Ishikawa (cell line): Measurements from ENCODE around the gene NOP56.
A peak's percentile ranks its signal among the peaks of the same experiment; 100 is the strongest.

Source experiments
- CEBPB ChIP-seq: IDR thresholded peaks from 2 replicates; pipeline ENCODE4 v1.6.1; 2012
- CREB1 ChIP-seq: IDR thresholded peaks from 2 replicates; pipeline ENCODE4 v1.6.1; 2012; ENCODE audit warnings: low read depth
- EGR1 ChIP-seq: IDR thresholded peaks from 2 replicates; pipeline ENCODE4 v1.6.1; 2012
- EP300 ChIP-seq: IDR thresholded peaks from 2 replicates; pipeline ENCODE4 v1.6.1; 2012; ENCODE audit warnings: borderline replicate concordance
- FOXM1 ChIP-seq: IDR thresholded peaks from 2 replicates; pipeline ENCODE4 v1.6.1; 2012; ENCODE audit warnings: low read depth, borderline replicate concordance
- MAX ChIP-seq: IDR thresholded peaks from 2 replicates; pipeline ENCODE4 v1.6.1; 2012
- NFIC ChIP-seq: IDR thresholded peaks from 2 replicates; pipeline ENCODE4 v1.6.1; 2012
- RAD21 ChIP-seq: IDR thresholded peaks from 2 replicates; pipeline ENCODE4 v1.6.1; 2012; ENCODE audit warnings: low read depth
- REST ChIP-seq: IDR thresholded peaks from 2 replicates; pipeline ENCODE4 v1.6.1; 2012; ENCODE audit warnings: low read depth, mild to moderate bottlenecking
- TAF1 ChIP-seq: IDR thresholded peaks from 2 replicates; pipeline ENCODE4 v1.6.1; 2012; ENCODE audit warnings: low read depth, mild to moderate bottlenecking
- TCF12 ChIP-seq: IDR thresholded peaks from 2 replicates; pipeline ENCODE4 v1.6.1; 2012; ENCODE audit warnings: low read depth
- TEAD4 ChIP-seq: IDR thresholded peaks from 2 replicates; pipeline ENCODE4 v1.6.1; 2012
- USF1 ChIP-seq: IDR thresholded peaks from 2 replicates; pipeline ENCODE4 v1.6.1; 2012
- YY1 ChIP-seq: IDR thresholded peaks from 2 replicates; pipeline ENCODE4 v1.6.1; 2012; ENCODE audit warnings: low read depth

Gene NOP56

GRCh38 chr20:2652724-2653555 is 508 bp downstream of the NOP56 start:
- TF ChIP-seq RAD21 (no peak), EP300 (0 out of 2 replicates have a peak, but pooled peaks have one; percentile 2), YY1 (no peak; the same call in 1 of the 2 replicates), NFIC (no peak), TCF12 (peak; percentile 6; the same call in 1 of the 2 replicates), MAX (peak; percentile 97), USF1 (peak; percentile 90), FOXM1 (no peak), CEBPB (no peak)

- TF ChIP-seq MAX (no peak), EGR1 (no peak), CEBPB (no peak), NFIC (no peak), RAD21 (no peak), REST (no peak), TAF1 (no peak), YY1 (no peak)
Measured at GRCh38 chr20:2653556-2654383, 1.3 kb downstream of the NOP56 start.

GRCh38 chr20:2654384-2654822 is 2.0 kb downstream of the NOP56 start:
- TF ChIP-seq USF1 (no peak), CEBPB (no peak), EP300 (no peak), NFIC (no peak), TCF12 (no peak), REST (no peak), YY1 (no peak), RAD21 (no peak), FOXM1 (no peak), TEAD4 (no peak), TAF1 (no peak), EGR1 (no peak)

GRCh38 chr20:2654831-2655230 is 2.4 kb downstream of the NOP56 start:
- TF ChIP-seq CEBPB, result no peak
- no peak for TF ChIP-seq MAX
- TF ChIP-seq TAF1, result no peak
- TF ChIP-seq REST, result no peak
- no peak for TF ChIP-seq CREB1
- no peak for TF ChIP-seq YY1
- no peak for TF ChIP-seq TCF12
- no peak for TF ChIP-seq EP300
- TF ChIP-seq RAD21, result no peak
- no peak for TF ChIP-seq TEAD4
